NCI-H1694 treated with DMSO at 0.1 percent for 48 hours (cell line): Measurements from ENCODE around the gene CC2D1B.

Experiments
- DNase-seq: peaks from one replicate; lab custom pipeline; 2025; lab: John Stamatoyannopoulos, UW

CC2D1B gene

DNA sequence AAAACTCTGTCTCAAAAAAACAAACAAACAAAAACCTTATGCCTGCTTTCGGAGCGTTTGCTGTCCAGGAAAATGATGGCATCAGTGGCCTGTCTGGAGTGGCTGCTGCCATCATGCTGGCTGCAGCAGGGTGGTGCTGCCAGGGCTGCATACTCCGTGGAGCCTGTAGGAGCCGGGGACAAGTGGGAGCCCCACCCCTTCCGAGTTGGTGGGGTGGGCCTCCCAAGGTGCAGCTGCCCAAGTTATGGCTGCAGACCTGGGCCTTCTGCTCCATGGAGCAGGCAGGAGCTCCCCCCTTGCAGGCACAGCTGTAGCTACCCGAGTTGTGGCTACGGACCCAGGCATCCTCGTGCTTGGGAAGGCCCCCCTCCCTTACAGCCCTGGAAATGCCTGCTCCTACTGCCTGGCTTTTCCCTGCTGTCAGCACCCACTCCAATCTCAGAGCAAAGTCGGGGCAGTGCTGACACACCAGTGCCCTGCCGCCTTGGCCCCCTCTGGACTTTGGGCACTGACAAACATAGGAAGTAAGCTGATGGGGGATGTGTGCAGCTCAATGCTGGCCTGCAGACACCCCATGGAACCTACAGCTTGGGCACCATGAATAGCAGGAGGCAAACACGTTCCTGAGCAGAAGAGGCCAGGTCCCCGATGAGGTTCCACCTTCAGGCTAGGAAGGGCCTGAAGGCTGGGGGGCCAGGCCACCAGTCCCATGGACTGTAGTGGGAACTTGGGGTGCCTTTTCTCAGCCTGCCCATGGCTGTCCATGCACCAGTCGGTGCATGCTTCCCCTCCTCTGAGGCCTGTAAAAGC is 60.4 kb downstream of the CC2D1B start:
- DNase-seq: no peak
